PC-9 (cell line): ENCODE measurements around the gene SPIRE2.

Source experiments
- CTCF ChIP-seq: fragments of 200-600 bp; sonication (generic); conservative IDR thresholded peaks from 2 replicates; pipeline ENCODE4 v1.6.1; 2017; ENCODE audit warnings: mixed run types, antibody characterized with exemption, mild to moderate bottlenecking, moderate library complexity
- EZH2 ChIP-seq: fragments of 200-600 bp; sonication (generic); IDR thresholded peaks from 2 replicates; pipeline ENCODE4 v1.8.0; 2017; ENCODE audit warnings: antibody characterized with exemption, low read depth

GRCh38 chr16:89912143-89912542 lies 83.9 kb downstream of the SPIRE2 start:
- TF ChIP-seq CTCF (no peak), EZH2 (no peak)
